H1 (cell line): ENCODE measurements around the gene KIF26B. TPM values are rescaled to one million over a fixed set of nuclear protein-coding genes. Genes with fewer than 3 reads are reported as not detected.

Source experiments
- HDAC2 ChIP-seq, 2 experiments: fragments of 300-600 bp in 1 of 2; sonication (generic) in 1 of 2; IDR thresholded peaks; 2 replicates each; pipeline ENCODE4 v1.6.1; 2011 to 2012; ENCODE audit warnings: low read depth in 2 of 2, low read length in 2 of 2, mild to moderate bottlenecking in 2 of 2, moderate library complexity in 2 of 2, borderline replicate concordance in 1 of 2, inconsistent platforms in 1 of 2
- polyA plus RNA-seq, 7 experiments: library from polyadenylated mRNA; depleted of rRNA in 3 of 7; stranded (reverse) in 5 of 7; unstranded in 2 of 7; fragments of >200 nt in 5 of 7; fragments of 200-250 nt in 2 of 7; gene quantifications; 1 replicate in 5 of 7; 2 replicates in 1 of 7; 4 replicates in 1 of 7; pipeline versions ENCODE4 v1.2.1 to v1.2.3, GENCODE V29; 2011 to 2013; ENCODE audit warnings: missing spikeins in 2 of 7, mixed read lengths in 2 of 7
- total RNA-seq: library from RNA; stranded (reverse); fragmentation: NEBNext Ultra II Directional; extraction: Animal tissue kit (Norgen Biotek cat#: 25700); gene quantifications from 2 replicates; pipeline ENCODE4 v1.2.1, GENCODE V29; 2021
- TF ChIP-seq, protein P1 (sequence below): fragments of 300-600 bp; sonication (generic); IDR thresholded peaks from 2 replicates; pipeline ENCODE4 v1.7.1; 2012; ENCODE audit warnings: low read length, moderate library complexity, mild to moderate bottlenecking, inconsistent platforms; ENCODE audit not compliant: insufficient replicate concordance

KIF26B gene
- total and polyA plus RNA-seq, 2 of the 8 experiments (the other 6 are each of a cell fraction or from before 2014, with no cell fraction given) = 0.06 to 0.28 TPM

- TF ChIP-seq, protein P1, sequence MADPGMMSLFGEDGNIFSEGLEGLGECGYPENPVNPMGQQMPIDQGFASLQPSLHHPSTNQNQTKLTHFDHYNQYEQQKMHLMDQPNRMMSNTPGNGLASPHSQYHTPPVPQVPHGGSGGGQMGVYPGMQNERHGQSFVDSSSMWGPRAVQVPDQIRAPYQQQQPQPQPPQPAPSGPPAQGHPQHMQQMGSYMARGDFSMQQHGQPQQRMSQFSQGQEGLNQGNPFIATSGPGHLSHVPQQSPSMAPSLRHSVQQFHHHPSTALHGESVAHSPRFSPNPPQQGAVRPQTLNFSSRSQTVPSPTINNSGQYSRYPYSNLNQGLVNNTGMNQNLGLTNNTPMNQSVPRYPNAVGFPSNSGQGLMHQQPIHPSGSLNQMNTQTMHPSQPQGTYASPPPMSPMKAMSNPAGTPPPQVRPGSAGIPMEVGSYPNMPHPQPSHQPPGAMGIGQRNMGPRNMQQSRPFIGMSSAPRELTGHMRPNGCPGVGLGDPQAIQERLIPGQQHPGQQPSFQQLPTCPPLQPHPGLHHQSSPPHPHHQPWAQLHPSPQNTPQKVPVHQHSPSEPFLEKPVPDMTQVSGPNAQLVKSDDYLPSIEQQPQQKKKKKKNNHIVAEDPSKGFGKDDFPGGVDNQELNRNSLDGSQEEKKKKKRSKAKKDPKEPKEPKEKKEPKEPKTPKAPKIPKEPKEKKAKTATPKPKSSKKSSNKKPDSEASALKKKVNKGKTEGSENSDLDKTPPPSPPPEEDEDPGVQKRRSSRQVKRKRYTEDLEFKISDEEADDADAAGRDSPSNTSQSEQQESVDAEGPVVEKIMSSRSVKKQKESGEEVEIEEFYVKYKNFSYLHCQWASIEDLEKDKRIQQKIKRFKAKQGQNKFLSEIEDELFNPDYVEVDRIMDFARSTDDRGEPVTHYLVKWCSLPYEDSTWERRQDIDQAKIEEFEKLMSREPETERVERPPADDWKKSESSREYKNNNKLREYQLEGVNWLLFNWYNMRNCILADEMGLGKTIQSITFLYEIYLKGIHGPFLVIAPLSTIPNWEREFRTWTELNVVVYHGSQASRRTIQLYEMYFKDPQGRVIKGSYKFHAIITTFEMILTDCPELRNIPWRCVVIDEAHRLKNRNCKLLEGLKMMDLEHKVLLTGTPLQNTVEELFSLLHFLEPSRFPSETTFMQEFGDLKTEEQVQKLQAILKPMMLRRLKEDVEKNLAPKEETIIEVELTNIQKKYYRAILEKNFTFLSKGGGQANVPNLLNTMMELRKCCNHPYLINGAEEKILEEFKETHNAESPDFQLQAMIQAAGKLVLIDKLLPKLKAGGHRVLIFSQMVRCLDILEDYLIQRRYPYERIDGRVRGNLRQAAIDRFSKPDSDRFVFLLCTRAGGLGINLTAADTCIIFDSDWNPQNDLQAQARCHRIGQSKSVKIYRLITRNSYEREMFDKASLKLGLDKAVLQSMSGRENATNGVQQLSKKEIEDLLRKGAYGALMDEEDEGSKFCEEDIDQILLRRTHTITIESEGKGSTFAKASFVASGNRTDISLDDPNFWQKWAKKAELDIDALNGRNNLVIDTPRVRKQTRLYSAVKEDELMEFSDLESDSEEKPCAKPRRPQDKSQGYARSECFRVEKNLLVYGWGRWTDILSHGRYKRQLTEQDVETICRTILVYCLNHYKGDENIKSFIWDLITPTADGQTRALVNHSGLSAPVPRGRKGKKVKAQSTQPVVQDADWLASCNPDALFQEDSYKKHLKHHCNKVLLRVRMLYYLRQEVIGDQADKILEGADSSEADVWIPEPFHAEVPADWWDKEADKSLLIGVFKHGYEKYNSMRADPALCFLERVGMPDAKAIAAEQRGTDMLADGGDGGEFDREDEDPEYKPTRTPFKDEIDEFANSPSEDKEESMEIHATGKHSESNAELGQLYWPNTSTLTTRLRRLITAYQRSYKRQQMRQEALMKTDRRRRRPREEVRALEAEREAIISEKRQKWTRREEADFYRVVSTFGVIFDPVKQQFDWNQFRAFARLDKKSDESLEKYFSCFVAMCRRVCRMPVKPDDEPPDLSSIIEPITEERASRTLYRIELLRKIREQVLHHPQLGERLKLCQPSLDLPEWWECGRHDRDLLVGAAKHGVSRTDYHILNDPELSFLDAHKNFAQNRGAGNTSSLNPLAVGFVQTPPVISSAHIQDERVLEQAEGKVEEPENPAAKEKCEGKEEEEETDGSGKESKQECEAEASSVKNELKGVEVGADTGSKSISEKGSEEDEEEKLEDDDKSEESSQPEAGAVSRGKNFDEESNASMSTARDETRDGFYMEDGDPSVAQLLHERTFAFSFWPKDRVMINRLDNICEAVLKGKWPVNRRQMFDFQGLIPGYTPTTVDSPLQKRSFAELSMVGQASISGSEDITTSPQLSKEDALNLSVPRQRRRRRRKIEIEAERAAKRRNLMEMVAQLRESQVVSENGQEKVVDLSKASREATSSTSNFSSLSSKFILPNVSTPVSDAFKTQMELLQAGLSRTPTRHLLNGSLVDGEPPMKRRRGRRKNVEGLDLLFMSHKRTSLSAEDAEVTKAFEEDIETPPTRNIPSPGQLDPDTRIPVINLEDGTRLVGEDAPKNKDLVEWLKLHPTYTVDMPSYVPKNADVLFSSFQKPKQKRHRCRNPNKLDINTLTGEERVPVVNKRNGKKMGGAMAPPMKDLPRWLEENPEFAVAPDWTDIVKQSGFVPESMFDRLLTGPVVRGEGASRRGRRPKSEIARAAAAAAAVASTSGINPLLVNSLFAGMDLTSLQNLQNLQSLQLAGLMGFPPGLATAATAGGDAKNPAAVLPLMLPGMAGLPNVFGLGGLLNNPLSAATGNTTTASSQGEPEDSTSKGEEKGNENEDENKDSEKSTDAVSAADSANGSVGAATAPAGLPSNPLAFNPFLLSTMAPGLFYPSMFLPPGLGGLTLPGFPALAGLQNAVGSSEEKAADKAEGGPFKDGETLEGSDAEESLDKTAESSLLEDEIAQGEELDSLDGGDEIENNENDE = no peak
- TF ChIP-seq HDAC2 (IDR thresholded peaks at IDR 0.05; ENCODE audit: borderline replicate concordance in 1 of 2, low read depth in 2 of 2, low read length in 2 of 2) = no peak
Observed at GRCh38 chr1:245356891-245357585, 202.3 kb downstream of the KIF26B start (continued).
